HG03457 (cell line): ENCODE data around the gene GLP2R.
"Not testable (repeated sequence)": the region's sequence is repeated elsewhere in the genome, so short reads cannot be mapped to it uniquely, and the experiment has no call there.

Experiments
- ATAC-seq: cut with Tn5 transposase; IDR thresholded peaks from one replicate; pipeline ENCODE4 v1.9.1; 2021; ENCODE audit warnings: moderate number of reproducible peaks; ENCODE audit not compliant: unreplicated experiment

Gene GLP2R

GRCh38 chr17:9918352-9918751 lies 92.6 kb downstream of the GLP2R start:
- no peak for ATAC-seq

- ATAC-seq: no peak
These were observed 93.2 kb downstream of the GLP2R start for GRCh38 chr17:9918804-9919352.

DNA sequence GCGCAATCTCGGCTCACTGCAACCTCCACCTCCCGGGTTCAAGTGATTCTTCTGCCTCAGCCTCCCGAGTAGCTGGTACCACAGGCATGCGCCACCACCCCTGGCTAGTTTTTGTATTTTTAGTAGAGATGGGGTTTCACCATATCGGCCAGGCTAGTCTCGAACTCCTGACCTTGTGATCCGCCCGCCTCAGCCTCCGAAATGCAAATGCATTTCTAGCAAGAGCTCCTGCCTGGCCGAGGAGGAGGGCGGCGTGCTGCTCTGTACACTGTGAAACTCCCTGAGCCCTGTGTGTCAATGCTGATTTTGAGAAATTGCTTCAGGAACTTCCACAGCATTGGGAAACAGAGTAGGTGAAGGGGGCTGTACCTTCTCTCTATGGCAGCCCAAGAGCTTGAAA lies 95.5 kb downstream of the GLP2R start:
- not testable (repeated sequence) for ATAC-seq

DNA sequence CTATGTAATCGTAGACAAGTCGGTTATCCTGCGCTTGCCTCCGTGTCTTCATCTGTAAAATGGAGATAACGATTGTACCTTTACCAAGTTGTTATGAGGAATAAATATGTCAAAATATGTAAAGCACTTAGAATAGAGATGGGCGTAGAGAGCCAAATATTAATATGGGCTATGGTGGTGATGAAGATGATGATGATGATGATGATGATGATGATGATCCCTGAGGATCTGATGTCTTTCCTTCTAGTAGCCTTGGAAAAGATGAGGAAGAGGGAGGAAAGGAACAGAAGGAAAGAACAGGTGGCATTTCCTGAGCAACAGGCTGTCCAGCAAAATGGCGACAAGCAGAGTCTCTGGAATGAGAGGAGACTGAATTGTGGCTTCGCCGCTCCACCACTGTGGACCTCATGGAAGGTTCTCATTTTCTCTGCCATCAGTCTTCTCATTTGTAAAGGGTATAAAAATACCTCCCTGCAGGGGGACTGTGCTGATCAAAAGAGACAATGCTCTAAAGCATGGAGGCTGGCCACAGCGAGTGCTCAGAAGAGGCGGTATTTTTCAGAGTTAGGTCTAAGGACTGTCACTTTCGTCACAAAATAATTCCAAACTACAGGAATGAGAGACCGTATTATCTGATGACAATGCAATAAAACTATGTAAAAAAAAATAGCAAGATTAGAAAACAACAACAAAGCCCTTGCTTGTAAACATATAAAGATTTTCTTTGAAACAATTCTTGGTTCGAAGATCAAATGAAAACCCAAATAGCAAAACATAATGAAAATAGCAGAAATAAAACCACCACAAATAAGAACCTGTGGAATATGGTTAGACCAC lies 96.5 kb downstream of the GLP2R start:
- no peak for ATAC-seq

DNA sequence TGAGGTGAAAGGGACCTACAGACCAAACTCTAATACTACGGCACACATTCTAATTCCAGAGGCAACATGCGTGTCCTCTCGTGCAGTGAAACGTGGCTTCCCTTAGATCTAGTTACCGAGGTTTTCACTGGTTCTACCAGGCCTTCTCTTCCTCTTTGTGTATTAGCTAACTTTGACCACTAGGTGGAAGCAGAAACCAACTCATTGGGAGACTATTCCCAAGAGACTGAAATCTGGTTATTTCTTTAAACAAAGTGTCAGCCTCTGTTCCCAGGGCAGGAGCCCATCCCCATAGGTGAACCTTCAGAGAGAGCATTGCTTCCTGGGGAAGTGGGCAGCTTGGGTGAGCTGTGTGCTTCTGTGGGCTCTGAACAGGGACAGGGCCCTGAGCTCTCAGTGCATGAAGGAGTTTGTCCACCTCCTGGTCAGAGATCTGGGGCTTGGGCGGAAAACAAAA lies 99.0 kb downstream of the GLP2R start:
- ATAC-seq: no peak

DNA sequence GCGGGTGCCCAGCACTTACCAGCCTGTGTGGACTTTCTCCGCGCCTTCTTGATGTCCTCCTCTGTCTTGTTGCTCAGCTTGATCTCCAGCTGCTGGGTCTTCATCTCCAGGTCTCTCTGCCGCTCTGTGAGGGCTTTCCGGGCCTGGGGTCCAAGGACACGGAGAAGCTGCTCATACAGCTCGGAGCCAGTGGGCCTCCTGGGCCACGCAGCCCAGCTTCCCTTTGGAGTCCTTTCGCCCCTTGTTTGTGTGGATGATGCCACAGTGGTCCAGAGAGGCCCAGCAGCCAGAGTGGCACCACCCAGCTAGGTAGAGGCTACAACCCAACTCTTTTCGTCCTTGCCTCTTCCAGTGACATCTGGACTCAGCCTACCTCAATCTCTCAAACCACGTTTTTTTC lies 99.7 kb downstream of the GLP2R start:
- ATAC-seq: no peak

DNA sequence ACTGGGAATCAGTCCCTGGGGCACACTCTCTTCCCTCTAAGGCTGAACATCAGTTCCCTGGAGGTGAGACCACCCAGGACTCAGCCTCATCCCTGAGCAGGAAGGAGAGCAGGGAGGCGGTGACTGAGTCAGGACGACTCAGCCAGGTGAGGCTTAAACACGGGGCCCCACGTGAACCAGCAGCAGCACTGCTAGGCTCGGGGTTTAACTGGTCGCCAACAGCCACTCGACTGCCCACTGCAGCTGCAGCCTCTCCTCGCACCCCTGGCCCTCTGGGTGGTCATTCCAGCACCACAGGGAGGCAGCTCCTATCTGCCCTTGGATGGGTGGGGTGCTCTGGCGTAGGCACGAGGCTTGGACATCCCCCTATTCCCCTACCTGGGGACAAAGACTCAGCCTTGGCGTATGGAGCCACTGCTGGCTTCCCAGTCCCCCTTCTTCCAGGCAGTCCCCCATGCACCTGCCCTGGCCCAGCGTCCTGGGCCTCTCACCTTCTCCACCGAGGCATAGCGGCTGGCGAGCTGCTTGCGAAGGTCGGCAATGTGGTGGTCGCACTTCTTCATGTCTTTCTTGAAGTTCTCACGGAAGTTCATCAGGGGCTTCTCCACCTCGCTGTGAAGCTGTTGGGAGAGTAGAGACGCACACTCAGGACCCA lies 100.6 kb downstream of the GLP2R start:
- ATAC-seq: no peak

DNA sequence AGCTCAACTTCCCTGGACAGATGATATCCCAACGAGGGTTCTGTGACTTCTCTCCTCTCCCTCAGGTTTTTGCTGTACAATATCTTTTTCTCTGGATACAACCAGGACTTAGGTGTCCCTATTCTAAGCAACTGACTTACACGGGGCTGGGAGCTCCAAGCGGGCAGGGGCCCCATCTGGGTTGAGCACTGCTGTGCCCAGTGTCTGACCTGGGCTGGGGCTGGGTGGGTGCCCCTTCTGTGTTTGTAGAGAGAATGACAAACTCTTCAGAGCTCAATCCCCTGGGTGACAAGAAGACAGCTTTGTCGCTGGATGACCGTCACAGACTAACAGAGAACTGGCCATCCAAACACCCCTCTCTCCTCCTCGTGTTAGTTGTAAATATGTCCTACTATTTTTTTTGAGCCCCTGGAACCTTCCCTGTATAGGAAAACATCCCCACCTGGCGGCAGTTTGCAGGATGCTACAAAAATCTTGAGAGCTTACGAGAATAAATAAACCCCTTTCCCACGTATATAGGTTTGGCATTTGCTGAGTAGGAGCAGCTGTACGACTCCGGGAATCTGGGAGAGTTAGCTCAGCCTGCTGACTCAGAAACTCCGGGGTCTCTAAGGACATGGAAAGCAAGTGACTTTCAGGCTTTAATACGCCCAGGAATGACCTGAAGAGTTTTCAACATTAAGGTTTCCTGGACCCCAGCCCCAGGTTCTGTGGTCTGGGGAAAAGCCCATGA lies 103.0 kb downstream of the GLP2R start:
- ATAC-seq: no peak

DNA sequence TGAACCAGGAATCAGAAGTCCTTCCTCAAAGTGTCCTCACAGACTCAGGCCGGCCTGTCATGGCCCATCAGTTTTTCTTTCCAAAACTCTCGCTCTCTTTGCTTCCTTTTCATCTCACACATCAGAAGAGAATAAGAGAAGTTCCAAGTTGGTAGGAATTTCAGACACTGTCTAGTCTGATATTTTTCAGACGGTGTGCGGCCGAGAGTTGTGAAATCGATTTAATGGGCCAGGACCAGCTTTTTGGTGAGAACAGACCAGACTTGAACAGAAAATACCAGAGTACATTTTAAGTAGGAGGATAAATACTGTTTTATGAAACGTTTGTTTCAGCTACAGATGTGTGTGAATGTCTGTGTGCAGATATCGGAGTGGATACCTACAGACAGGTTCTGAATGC lies 104.1 kb downstream of the GLP2R start:
- no peak for ATAC-seq

- no peak for ATAC-seq
These were observed 105.5 kb downstream of the GLP2R start for GRCh38 chr17:9931144-9931741.

GRCh38 chr17:9932491-9932890 lies 106.8 kb downstream of the GLP2R start:
- ATAC-seq: no peak

GRCh38 chr17:9934331-9934730 lies 108.6 kb downstream of the GLP2R start:
- no peak for ATAC-seq

DNA sequence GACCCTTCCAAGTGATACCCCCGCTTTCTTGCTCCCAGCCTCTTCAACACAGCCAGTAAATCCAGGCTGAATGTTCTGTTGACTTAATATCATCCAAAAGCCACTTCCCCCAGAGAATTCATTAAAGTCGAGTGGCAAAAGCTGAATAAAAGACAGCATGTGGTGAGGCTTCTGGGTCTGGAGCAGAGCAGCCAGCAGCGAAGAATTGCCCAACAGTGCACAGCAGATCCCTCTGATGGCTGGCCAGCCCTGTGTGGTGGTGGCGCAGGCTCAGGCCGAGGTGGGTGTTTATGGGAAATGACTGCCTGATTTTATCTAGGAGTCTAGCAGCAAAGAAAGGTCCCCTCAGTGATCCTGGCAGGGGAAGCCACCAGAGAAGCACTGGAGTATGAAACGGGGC lies 109.7 kb downstream of the GLP2R start:
- no peak for ATAC-seq

DNA sequence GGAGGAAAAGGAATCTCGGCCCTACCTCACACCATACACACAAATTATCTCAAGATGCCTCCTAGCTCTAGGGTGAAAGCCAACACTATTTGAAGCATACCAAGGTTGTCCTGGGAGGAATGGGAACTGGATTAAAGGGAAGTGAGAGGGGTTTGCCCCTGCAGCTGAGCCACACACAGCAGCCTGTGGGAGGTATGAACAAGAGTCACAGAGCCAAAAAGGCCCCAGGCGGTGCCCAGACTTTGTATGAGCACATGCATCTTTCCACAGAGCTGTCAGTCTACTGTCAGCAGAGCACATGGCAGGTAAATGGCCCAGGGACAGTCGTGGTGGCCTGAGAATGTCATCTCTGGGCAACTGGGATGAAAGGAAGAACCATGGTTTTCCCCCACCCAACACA lies 110.4 kb downstream of the GLP2R start:
- ATAC-seq: no peak

GRCh38 chr17:9937241-9937761 lies 111.6 kb downstream of the GLP2R start:
- ATAC-seq: no peak

DNA sequence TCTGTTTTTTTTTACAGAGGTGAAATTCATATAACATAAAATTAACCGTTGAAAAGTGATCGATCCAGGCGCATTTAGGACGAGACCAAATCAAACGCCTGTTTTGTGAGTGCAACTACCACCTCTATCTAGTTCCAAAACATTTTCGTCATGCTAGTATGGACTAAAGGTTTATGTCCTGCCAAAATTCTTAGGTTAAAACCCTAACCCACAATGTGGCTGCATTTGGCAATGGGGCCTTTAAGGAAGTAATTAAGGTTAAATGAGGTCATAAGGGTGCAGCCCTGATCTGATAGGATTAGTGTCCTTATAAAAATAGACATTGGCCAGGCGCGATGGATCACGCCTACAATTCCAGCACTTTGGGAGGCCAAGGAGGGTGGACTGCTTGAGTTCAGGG lies 112.2 kb downstream of the GLP2R start:
- no peak for ATAC-seq

DNA sequence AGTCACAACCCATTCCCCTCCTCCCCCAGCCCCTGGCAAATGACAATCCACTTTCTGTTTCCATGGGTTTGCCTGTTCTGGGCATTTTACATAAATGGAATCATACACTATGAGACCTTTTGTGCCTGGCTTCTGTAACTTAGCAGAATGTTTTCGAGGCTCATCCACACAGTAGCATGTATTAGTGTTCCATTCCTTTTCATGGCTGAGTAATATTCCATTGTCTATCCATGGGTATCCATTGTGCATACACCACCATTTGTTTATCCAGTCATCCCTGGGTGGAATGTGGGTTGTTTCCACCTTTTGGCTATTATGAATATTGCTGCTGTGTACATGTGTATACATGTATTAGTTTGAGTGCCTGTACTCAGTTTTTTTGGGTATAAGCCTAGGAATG lies 113.0 kb downstream of the GLP2R start:
- ATAC-seq: no peak

GRCh38 chr17:9940841-9941240 lies 115.1 kb downstream of the GLP2R start:
- ATAC-seq: no peak

DNA sequence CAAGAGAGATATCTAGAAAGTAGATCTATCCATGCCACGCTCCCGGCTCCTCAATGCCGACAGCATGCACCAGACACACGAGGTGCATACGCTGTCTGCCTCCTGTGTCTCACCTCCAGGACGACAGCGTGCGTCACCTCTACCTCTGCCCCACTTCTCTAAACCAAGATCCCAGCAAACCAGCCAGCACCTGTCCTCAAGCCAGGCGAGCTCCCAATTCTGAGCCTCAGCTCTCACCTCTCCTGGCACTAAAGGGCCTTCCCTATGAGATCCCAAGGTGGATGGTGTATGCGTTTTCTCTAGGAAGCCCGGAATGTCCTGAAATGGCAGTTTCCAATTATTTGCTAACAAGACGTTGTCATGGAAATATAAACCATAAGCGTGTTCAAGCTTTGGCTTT lies 115.6 kb downstream of the GLP2R start:
- ATAC-seq: no peak
